ENCODE results near the gene KLK7. TPM values are rescaled to one million over a fixed set of nuclear protein-coding genes. Genes with fewer than 3 reads are reported as not detected.

Gene KLK7
- total RNA-seq, 2 experiments from 2014 or later = not detected

GRCh38 chr19:51020988-51021651 is 37.4 kb upstream of the KLK7 start:
- CTCF ChIA-PET = interaction anchor here (1.1 to 1.4 kb wide), 3 partner anchors 76 to 135 kb away, joined by 3 to 13 read pairs (median 4); no protein-coding TSS in a partner anchor
- peaks cover 46% of the 10 kb centered on the region for H3K27me3 Mint-ChIP-seq
- H3K9me3 Mint-ChIP-seq (ENCODE audit: low read depth) = no peaks in the 10 kb centered on the region
- peaks cover 3% of the 10 kb centered on the region for H3K36me3 Mint-ChIP-seq
- H3K4me3 Mint-ChIP-seq = no peak overlapping the region
- H3K4me1 Mint-ChIP-seq = peaks cover 11% of the 10 kb centered on the region
- ATAC-seq = no peak
- DNase-seq = no peak
- H3K27ac Mint-ChIP-seq = no peak overlapping the region

GRCh38 chr19:51019544-51019925 is 35.8 kb upstream of the KLK7 start, which contains the start of gene KLK10:
Gene KLK10, minus strand, starts transcription at chr19:51019709. Its CDS starts 579 bp downstream, at chr19:51019130.
- no peak for ATAC-seq
- Mint-ChIP-seq H3K4me1 (peaks cover 13% of the 10 kb centered on the region), H3K9me3 (ENCODE audit: low read depth) (no peaks in the 10 kb centered on the region), H3K36me3 (peaks cover 3% of the 10 kb centered on the region), H3K27ac (no peak within 1 kb of the TSS), H3K4me3 (peak within 1 kb of the TSS; percentile 17), H3K27me3 (peaks cover 50% of the 10 kb centered on the region)
- DNase-seq = no peak
- CTCF ChIA-PET = interaction anchor here (4.3 kb wide), 1 partner anchor 76 kb away, joined by 19 read pairs; no protein-coding TSS in a partner anchor

GRCh38 chr19:51018745-51019543 is 35.2 kb upstream of the KLK7 start:
- DNase-seq (no peak), ATAC-seq (no peak)
- Mint-ChIP-seq H3K36me3 (peaks cover 3% of the 10 kb centered on the region), H3K9me3 (ENCODE audit: low read depth) (no peaks in the 10 kb centered on the region), H3K4me1 (peaks cover 19% of the 10 kb centered on the region), H3K27me3 (peaks cover 51% of the 10 kb centered on the region), H3K27ac (no peak overlapping the region), H3K4me3 (peak overlapping the region; percentile 17)
- CTCF ChIA-PET = interaction anchor here (4.3 kb wide), 1 partner anchor 77 kb away, joined by 19 read pairs; no protein-coding TSS in a partner anchor

DNA sequence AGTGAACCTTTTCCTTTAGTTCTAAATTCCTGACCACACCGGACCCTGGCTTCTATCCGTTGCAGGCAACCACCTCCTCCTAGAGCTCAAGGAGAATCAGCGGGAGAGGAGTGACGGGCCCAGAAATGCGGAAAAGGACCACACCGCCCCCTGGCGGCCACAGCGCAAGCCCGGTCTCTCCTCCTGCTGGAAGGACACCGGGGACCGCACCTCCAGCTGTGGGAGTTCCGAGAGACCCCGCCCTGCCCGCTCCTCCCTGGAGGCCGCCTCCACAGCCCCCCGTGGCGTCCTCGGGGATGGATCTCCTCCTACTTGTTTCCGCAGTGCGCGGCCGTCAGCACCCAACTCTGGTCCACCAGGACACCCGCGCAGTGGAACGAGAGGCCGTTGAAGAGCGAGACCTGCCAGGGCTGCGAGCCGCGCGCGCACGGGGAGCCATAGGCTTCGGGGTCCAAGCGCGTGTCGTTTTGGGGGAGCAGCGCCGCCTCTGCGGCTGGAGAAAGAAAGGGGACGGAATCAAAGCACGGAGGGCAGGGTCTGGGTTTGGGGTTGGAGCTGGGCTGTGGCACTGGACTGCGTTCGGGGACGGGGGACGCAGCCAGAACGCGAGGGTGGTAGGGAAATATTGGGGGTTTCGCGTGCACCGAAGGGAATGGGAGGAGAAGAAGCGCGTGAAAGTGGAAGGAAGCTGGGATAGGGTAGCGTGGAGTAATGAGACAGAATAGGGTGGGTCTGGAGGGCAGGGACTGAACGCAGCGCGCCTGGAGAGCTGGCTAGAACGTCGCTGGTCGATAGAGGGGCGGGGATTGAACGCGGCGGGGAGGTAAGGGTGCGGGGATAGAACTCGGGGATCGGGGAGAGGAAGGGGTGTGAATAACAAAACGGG is 33.3 kb upstream of the KLK7 start:
- ATAC-seq (peak; percentile 51), DNase-seq (peak; percentile 50)
- Mint-ChIP-seq H3K4me3 (no peak overlapping the region), H3K4me1 (peaks cover 21% of the 10 kb centered on the region), H3K27me3 (peaks cover 51% of the 10 kb centered on the region), H3K27ac (no peak overlapping the region), H3K36me3 (peaks cover 3% of the 10 kb centered on the region), H3K9me3 (ENCODE audit: low read depth) (no peaks in the 10 kb centered on the region)
- CTCF ChIA-PET = interaction anchor here (0.6 to 4.3 kb wide), 7 partner anchors 11 to 531 kb away, joined by 3 to 19 read pairs (median 3); partner anchors contain the start of gene KLK8

DNA sequence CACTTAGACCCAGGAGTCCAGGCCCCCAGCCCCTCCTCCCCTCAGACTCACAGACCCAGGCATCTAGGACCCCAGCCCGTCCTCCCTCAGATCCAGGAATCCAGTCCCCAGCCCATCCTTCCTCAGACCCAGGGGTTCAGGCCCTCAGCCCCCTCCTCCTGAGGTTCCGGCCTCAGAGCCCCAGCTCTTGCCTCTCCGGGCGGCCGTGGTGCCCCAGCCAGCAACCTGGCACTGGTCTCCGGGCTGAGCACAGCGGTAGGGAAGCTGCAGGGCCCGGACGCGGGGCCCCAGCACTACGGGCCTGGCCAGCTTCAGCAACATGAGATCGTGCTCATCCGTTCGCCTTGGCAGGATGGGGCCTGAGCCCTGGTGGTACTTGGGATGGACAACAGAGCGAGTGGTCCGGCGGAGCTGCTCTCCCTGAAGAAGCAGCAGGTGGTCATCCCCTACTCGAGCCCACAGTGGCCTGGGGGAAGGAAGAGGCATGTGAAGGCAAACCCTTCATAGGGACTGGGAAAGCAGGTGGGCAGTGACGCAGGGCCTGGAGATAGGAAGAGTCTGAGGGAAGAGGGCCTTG is 32.1 kb upstream of the KLK7 start:
- H3K9me3 Mint-ChIP-seq (ENCODE audit: low read depth) = no peaks in the 10 kb centered on the region
- H3K4me3 Mint-ChIP-seq = no peak overlapping the region
- ATAC-seq (no peak), DNase-seq (no peak)
- no peak overlapping the region for H3K27ac Mint-ChIP-seq
- H3K27me3 Mint-ChIP-seq = peaks cover 49% of the 10 kb centered on the region
- CTCF ChIA-PET = interaction anchor here (4.3 kb wide), 1 partner anchor 80 kb away, joined by 19 read pairs; no protein-coding TSS in a partner anchor
- H3K4me1 Mint-ChIP-seq = peaks cover 21% of the 10 kb centered on the region
- H3K36me3 Mint-ChIP-seq = peaks cover 3% of the 10 kb centered on the region

- Mint-ChIP-seq H3K36me3 (peaks cover 3% of the 10 kb centered on the region), H3K27me3 (peaks cover 35% of the 10 kb centered on the region), H3K4me1 (peaks cover 18% of the 10 kb centered on the region), H3K4me3 (no peak overlapping the region), H3K9me3 (ENCODE audit: low read depth) (no peaks in the 10 kb centered on the region), H3K27ac (no peak overlapping the region)
- no peak for DNase-seq
- ATAC-seq = no peak
- CTCF ChIA-PET = no interaction called here
Measured at GRCh38 chr19:51014242-51014641, 30.5 kb upstream of the KLK7 start.

DNA sequence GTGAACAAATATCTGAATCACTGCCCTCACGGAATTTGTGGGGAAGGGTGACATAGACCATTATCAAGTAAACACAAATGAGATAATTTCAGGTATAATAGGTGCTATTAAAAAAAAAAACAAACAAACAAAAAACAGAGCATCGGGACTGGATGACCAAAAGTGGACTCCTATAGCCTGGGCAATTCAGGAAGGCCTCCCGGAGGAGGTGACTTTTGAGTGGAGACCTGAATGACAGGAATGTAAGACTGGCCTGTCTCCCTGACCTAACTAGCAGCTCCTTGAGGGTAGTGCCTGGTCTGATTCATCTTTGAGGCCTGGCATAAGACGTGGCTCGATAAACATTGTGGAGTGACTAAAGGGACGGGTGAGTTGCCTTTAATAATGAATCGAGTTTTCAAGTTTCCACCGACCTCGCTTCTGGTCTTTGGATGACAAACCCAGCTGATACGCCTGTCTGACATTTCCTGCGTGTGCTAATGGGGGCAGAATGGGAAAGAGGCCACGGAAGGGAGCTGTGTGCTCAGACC is 29.0 kb upstream of the KLK7 start:
- no peak overlapping the region for H3K4me3 Mint-ChIP-seq
- no peak overlapping the region for H3K27ac Mint-ChIP-seq
- H3K27me3 Mint-ChIP-seq = peaks cover 24% of the 10 kb centered on the region
- no peaks in the 10 kb centered on the region for H3K36me3 Mint-ChIP-seq
- no peak for ATAC-seq
- no peak for DNase-seq
- H3K9me3 Mint-ChIP-seq (ENCODE audit: low read depth) = no peaks in the 10 kb centered on the region
- CTCF ChIA-PET = interaction anchor here (1.3 kb wide), 1 partner anchor 91 kb away, joined by 4 read pairs; no protein-coding TSS in a partner anchor
- peaks cover 14% of the 10 kb centered on the region for H3K4me1 Mint-ChIP-seq

DNA sequence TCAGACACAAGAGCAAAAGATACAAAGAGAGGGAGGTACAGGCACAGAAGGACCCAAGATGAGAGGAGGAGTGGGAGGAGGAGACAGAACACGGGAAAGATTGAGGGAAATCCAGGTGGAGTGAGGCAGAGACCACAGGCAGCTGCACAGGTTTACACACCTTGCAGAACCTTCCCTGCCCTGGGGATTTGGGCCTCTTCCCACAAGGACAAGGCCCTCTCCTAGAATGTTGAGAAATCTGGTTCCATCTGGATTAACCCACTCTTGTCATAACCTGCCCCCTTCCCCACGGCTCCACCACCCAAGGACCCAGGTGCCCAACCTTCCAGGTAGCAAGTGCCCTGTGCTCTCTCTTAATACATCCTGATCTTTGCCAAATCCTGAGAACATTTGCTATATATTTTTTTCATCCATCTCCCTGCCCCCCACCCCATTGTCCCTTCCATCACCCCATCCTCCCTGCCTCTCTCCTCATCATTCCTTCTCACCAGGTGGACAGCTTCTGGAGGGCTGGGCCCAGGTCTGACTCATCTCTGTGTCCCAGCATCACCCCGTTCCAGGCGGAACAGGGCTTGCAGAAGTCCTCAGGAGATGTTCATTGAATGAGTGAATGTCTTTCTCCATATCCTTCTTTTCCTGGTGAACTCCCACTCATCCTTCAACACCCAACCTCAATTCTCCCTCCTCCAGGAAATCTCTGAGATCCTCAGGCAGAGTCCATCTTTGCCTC is 26.5 kb upstream of the KLK7 start:
- Mint-ChIP-seq H3K4me3 (no peak overlapping the region), H3K27ac (no peak overlapping the region), H3K27me3 (peaks cover 9% of the 10 kb centered on the region), H3K9me3 (ENCODE audit: low read depth) (no peaks in the 10 kb centered on the region), H3K36me3 (no peaks in the 10 kb centered on the region), H3K4me1 (peaks cover 9% of the 10 kb centered on the region)
- ATAC-seq (no peak), DNase-seq (no peak)
- CTCF ChIA-PET = no interaction called here

DNA sequence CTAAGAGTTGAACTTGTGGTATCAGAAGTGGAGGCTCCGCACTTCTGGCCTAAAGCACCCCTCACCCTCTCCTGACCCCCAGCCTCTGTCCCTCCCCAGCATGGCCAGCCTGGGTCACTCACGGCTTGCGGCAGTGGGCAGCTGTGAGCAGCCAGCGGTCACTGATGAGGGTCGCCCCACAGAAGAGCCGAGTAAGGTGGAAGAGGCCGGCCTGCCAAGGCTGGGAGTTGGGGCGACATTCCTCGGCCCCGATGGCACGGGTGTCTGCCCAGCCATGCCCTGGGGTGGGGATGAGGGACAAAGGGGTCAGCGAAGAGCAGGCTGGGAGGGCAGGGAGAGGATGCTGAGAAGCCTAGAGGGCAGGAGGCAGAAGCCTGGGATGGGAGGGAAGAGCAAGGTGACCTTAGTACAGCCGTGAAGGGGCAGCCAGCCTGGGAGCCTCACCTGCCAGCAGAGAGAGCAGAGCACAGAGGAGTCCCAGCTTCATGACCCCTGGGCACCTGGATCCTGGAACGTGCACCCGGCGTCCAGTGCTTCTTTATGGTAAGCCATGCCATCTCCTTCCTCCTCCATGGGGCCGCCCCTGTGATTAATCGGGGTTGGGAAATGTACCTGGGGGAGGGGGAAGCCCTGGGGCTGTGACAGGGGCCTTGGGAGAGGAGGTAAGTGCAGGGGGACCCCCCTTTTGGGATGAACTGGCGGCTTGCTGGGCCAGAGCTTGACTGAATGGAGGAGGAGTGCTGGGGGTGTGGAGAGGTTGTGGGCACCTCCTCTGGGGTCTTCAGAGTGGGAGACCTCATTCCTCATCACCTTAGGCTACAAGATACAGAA is 25.6 kb upstream of the KLK7 start:
- Mint-ChIP-seq H3K4me3 (no peak overlapping the region), H3K4me1 (peaks cover 5% of the 10 kb centered on the region), H3K27ac (no peak overlapping the region), H3K9me3 (ENCODE audit: low read depth) (no peaks in the 10 kb centered on the region), H3K36me3 (no peaks in the 10 kb centered on the region), H3K27me3 (peaks cover 9% of the 10 kb centered on the region)
- CTCF ChIA-PET = interaction anchor here (0.6 kb wide), 1 partner anchor 736 kb away, joined by 3 read pairs; no protein-coding TSS in a partner anchor
- ATAC-seq (no peak), DNase-seq (no peak)

GRCh38 chr19:51007488-51007887 is 23.8 kb upstream of the KLK7 start:
- CTCF ChIA-PET = no interaction called here
- H3K4me3 Mint-ChIP-seq = no peak overlapping the region
- H3K4me1 Mint-ChIP-seq = no peaks in the 10 kb centered on the region
- peaks cover 6% of the 10 kb centered on the region for H3K27me3 Mint-ChIP-seq
- H3K9me3 Mint-ChIP-seq (ENCODE audit: low read depth) = no peaks in the 10 kb centered on the region
- no peaks in the 10 kb centered on the region for H3K36me3 Mint-ChIP-seq
- DNase-seq = no peak
- no peak for ATAC-seq
- no peak overlapping the region for H3K27ac Mint-ChIP-seq

- no peak overlapping the region for H3K4me3 Mint-ChIP-seq
- H3K4me1 Mint-ChIP-seq = no peaks in the 10 kb centered on the region
- H3K27me3 Mint-ChIP-seq = peaks cover 12% of the 10 kb centered on the region
- no peak for ATAC-seq
- no peak for DNase-seq
- no peaks in the 10 kb centered on the region for H3K9me3 Mint-ChIP-seq (ENCODE audit: low read depth)
- CTCF ChIA-PET = no interaction called here
- no peak overlapping the region for H3K27ac Mint-ChIP-seq
- H3K36me3 Mint-ChIP-seq = no peaks in the 10 kb centered on the region
Measured at GRCh38 chr19:51006406-51006805, 22.7 kb upstream of the KLK7 start.
